HG02852 (cell line): Measurements from ENCODE around the gene LRPAP1.
"Not testable (repeated sequence)": the region's sequence is repeated elsewhere in the genome, so short reads cannot be mapped to it uniquely, and the experiment has no call there.

ENCODE experiments used
- ATAC-seq: cut with Tn5 transposase; IDR thresholded peaks from one replicate; pipeline ENCODE4 v1.9.1; 2021; ENCODE audit warnings: mild to moderate bottlenecking, moderate library complexity; ENCODE audit not compliant: unreplicated experiment

LRPAP1 gene

GRCh38 chr4:3562127-3562526 is 29.9 kb upstream of the LRPAP1 start:
- not testable (repeated sequence) for ATAC-seq

- not testable (repeated sequence) for ATAC-seq
Observed at GRCh38 chr4:3560465-3560864, 28.2 kb upstream of the LRPAP1 start.

DNA sequence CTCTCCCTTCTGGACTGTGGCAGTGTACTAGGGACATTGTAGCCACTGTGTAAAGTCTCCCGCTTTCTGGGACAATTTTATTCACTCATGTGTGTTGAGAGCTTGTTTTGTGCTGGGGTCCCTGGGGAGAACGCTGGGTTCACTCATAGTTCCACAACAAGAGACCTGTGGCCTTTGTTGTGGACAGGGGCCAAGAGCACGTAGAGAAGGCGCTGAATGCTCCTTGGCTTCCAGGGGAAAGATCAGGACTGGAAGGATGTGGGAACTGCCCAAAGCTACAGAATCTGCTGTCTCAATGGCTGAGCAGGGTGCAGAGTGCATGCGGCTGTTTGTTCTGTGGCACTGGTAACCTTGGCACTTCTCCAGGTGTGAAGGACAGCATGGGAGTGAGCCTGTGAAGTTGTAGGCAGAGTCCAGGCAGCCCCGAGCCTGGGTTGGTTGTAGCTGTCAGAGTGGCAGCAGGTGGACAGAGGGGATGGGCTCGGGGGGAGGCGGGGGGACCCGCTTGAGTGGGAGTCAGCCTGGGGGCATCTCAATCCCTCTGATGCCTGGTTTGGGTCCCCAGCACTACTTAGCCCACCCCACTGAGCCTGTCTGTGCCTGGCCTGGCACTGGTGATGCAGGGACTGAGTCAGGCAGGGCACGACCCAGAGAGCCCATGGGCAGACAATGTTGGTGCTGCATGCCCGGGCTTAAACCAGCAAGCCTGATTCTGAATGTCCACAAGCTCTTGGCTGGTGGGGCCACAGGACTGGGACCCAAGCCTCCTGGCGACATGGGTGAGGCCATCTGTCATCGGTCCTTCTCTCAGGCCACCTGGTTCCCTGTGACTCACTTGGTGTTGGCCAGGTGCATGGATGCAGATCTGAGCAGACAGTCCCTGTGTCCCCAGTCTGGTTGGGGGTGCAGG is 27.4 kb upstream of the LRPAP1 start:
- not testable (repeated sequence) for ATAC-seq

DNA sequence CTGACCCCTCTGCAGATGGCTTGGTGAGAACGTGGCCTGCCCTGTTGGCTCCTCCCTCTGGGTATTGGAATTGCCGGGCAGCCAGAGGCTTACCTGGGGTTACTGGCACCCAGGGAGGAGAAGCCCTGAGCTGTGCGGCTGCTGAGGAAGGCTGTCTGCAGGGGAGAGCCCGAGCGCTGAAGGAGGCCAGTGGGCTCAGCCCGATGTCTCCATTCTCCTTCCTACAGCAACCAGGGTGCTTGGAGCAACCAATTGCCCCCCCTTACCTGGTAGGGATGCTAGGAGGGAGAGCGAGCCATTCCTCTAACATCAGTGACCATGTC is 26.3 kb upstream of the LRPAP1 start:
- ATAC-seq, result not testable (repeated sequence)

GRCh38 chr4:3557676-3558513 is 25.7 kb upstream of the LRPAP1 start:
- not testable (repeated sequence) for ATAC-seq

GRCh38 chr4:3557088-3557492 is 24.9 kb upstream of the LRPAP1 start:
- not testable (repeated sequence) for ATAC-seq

- ATAC-seq, result not testable (repeated sequence)
Observed at GRCh38 chr4:3556244-3556867, 24.1 kb upstream of the LRPAP1 start.

- ATAC-seq, result not testable (repeated sequence)
Observed at GRCh38 chr4:3555459-3556070, 23.3 kb upstream of the LRPAP1 start.

GRCh38 chr4:3551366-3551765 is 19.1 kb upstream of the LRPAP1 start:
- ATAC-seq, result not testable (repeated sequence)

DNA sequence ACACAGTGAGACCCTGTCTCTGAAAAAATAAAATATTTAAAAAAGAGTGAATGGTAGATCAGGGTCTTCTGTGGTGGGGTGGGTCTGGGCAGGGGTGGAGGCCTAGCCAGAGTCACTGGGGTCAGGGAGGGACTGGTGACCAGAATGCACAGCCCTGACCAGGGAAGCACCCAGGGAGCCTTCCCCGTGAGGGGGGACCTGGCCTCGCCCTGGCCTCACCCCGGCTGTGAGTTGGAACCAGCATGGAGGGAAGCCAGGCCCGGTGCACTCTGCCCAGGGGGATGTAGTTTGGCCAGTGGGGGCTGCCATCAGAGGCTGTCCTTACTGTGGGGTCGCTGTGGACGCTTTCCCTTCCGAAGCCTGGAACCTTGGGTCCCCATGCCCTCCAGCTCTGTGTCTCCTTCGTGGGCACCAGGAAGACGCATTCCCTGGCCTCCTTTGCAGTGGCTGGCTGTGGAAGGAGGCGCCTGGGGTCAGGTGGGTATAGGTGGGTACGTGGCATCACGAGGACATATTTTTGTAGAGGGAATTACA is 18.6 kb upstream of the LRPAP1 start:
- not testable (repeated sequence) for ATAC-seq

DNA sequence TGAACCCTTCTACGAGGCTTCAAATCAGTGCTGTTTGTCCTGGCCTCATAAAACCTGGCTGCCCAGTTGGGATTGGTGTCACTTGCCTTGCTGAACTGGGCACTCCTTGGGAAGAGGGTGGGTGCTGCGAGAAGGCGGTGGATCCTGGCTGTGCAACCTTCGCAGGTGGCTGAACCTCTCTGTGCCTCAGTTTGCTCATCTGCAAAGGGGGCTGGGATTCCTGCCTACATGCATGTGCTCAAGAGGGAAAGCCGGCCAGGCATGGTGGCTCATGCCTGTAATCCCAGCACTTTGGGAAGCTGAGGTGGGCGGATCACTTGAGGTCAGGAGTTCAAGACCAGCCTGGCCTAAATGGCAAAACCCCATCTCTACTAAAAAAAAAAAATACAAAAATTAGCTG is 17.8 kb upstream of the LRPAP1 start:
- not testable (repeated sequence) for ATAC-seq

- not testable (repeated sequence) for ATAC-seq
Observed at GRCh38 chr4:3549694-3550001, 17.4 kb upstream of the LRPAP1 start.

DNA sequence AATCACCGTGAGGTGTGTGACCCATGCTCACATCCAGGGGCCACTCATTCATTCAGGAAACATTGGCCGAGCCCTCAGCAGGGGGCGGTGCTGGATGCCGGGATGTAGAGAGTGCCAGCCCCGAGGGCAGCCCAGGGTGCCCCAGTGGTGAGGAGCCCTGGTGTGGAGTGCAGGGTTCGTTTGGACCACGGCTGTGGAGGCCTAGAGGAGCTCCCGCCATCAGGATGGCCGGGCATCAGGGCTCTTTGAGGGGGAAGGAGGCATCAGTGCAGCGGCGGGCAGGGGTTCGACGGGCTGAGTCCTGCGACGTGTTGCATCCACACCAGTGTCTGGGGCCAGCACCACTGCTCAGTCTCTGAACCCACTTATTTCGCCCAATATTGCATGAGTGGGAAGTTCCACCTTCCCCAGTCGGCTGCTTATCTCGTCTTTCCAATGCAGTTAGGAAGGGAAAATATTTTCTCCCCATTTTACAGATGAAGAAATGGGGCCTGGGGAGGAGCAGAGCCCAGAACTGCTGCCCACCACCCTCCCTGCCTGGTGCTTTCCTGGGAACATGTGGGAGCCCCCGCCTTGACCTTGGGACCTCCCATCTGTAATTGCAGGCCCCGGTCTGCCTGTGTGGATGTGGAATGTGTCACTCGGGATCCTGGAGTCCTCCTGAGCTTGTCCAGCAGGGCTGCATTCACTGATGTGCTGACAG is 16.9 kb upstream of the LRPAP1 start:
- not testable (repeated sequence) for ATAC-seq

DNA sequence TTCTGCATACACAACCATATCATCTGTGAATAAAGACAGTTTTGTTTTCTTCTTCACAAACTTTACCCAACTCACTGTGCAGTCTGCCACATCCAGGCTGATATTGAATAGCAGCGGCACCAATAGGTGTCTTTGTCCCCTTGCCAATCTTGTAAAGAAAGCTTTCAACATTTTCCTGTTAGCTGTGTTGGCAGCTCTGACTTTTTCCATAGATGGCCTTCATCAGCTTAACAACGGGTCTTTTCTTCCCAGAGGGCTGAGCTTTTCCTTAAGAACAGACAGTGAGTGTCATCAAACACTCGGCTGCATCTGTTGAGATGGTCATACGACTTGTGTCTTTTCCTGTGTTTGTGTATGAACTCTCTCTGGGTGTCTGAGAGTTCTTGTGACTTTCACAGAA is 14.5 kb upstream of the LRPAP1 start:
- ATAC-seq, result not testable (repeated sequence)

GRCh38 chr4:3545351-3545750 is 13.1 kb upstream of the LRPAP1 start:
- not testable (repeated sequence) for ATAC-seq

GRCh38 chr4:3544259-3545025 is 12.2 kb upstream of the LRPAP1 start:
- not testable (repeated sequence) for ATAC-seq

DNA sequence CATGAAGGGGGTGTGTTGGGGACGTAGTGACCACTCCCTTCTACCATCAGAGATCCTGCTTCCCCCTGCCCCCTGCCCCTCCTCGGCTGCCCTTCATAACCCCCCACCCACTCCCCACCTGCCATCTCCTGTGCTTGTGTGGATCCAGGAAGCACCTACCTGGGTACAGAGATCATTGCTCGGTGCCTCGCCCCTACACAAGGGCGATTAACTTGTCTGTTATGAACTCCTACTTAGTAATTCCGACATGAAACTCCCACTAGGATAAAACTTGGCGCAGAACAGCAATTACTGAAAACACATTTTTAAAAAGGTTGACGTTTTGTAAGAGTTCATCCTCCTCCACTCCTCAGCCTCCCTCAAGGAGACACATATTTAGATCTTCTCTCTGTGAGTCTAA is 11.2 kb upstream of the LRPAP1 start:
- not testable (repeated sequence) for ATAC-seq

DNA sequence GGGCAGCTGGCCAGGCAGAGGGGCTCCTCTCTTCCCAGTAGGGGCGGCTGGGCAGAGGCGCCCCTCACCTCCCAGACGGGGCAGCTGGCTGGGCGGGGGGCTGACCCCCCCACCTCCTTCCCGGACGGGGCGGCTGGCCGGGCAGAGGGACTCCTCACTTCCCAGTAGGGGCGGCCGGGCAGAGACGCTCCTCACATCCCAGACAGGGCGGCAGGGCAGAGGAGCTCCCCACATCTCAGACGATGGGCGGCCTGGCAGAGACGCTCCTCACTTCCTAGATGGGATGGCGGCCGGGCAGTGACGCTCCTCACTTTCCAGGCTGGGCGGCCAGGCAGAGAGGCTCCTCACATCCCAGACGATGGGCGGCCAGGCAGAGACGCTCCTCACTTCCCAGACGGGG is 6.7 kb upstream of the LRPAP1 start:
- ATAC-seq, result not testable (repeated sequence)

GRCh38 chr4:3535812-3536211 is 3.6 kb upstream of the LRPAP1 start:
- ATAC-seq, result not testable (repeated sequence)
